Measurements from ENCODE around the gene ATP13A2.

DNA sequence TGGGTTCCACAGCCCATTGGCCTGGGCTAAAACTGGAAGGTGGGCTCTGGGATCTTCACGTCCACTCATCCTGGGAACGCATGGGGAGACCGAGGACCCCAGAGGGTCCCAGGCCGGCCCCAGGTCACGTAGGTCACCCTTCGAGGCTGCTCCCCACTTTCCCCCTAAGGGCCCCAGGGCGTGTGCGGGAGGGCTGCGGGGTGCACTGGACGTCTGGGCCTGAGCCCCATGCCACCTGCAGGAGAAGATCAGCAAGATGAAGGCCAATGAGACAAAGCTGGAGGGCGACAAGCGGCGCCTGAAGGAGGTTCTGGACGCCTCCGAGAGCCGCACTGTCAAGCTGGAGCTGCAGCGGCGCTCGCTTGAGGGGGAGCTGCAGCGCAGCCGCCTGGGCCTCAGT, 43.8 kb downstream of the ATP13A2 start:
- TF ChIP-seq, protein P1, sequence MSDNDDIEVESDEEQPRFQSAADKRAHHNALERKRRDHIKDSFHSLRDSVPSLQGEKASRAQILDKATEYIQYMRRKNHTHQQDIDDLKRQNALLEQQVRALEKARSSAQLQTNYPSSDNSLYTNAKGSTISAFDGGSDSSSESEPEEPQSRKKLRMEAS (IDR thresholded peaks at IDR 0.05; ENCODE audit: low read depth) = no peak
- no peak for TF ChIP-seq POLR2AphosphoS5 (IDR thresholded peaks at IDR 0.05; ENCODE audit: low read depth, low read length)
- TF ChIP-seq, protein P2, sequence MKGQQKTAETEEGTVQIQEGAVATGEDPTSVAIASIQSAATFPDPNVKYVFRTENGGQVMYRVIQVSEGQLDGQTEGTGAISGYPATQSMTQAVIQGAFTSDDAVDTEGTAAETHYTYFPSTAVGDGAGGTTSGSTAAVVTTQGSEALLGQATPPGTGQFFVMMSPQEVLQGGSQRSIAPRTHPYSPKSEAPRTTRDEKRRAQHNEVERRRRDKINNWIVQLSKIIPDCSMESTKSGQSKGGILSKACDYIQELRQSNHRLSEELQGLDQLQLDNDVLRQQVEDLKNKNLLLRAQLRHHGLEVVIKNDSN (IDR thresholded peaks at IDR 0.05; ENCODE audit: borderline replicate concordance, low read depth) = no peak
- TF ChIP-seq MEF2A (IDR thresholded peaks at IDR 0.05; ENCODE audit: borderline replicate concordance, low read depth) = no peak
- no peak for TF ChIP-seq EP300 (IDR thresholded peaks at IDR 0.05; ENCODE audit: borderline replicate concordance in 1 of 2, low read depth in 1 of 2, low read length in 1 of 2)
- TF ChIP-seq TEAD4 (IDR thresholded peaks at IDR 0.05; ENCODE audit: borderline replicate concordance, insufficient read depth) = no peak
- no peak for TF ChIP-seq CTCF (IDR thresholded peaks at IDR 0.05)
- no peak for TF ChIP-seq SMC3 (IDR thresholded peaks at IDR 0.05; ENCODE audit: low read depth, low read length)
- TF ChIP-seq GATA2 (CRISPR knock-in tag; IDR thresholded peaks at IDR 0.05) = no peak
- TF ChIP-seq TAF1 (IDR thresholded peaks at IDR 0.05; ENCODE audit: borderline replicate concordance, low read depth, low read length) = no peak
- TF ChIP-seq REST (IDR thresholded peaks at IDR 0.05; ENCODE audit: low read depth, low read length) = no peak
- TF ChIP-seq USF2 (IDR thresholded peaks at IDR 0.05; ENCODE audit: borderline replicate concordance, low read depth, low read length) = no peak
- TF ChIP-seq RAD21 (IDR thresholded peaks at IDR 0.05; ENCODE audit: low read length) = no peak
